H1 (cell line): Measurements from ENCODE around the gene IL17D. TPM values are rescaled to one million over a fixed set of nuclear protein-coding genes. Genes with fewer than 3 reads are reported as not detected.

Experiments used
- CREB1 ChIP-seq: IDR thresholded peaks from 2 replicates; pipeline ENCODE4 v1.6.1; 2012; ENCODE audit warnings: inconsistent platforms
- KDM5A ChIP-seq: fragments of 200-600 bp; IDR thresholded peaks from 2 replicates; pipeline ENCODE4 v1.7.1; 2012; ENCODE audit warnings: mild to moderate bottlenecking, low read length, inconsistent platforms, mixed read lengths
- POLR2A ChIP-seq, 2 experiments: IDR thresholded peaks; 1 replicate in 1 of 2; 2 replicates in 1 of 2; pipeline ENCODE4 v1.6.1; 2011; ENCODE audit warnings: low read depth in 2 of 2, low read length in 2 of 2, mild to moderate bottlenecking in 2 of 2; ENCODE audit errors: control extremely low read depth in 1 of 2
- POU5F1 ChIP-seq: IDR thresholded peaks from 2 replicates; pipeline ENCODE4 v1.6.1; 2011; ENCODE audit warnings: low read depth, mild to moderate bottlenecking, low read length, moderate library complexity
- RAD21 ChIP-seq, 2 experiments: IDR thresholded peaks in 1 of 2; conservative IDR thresholded peaks in 1 of 2; 2 replicates each; pipeline ENCODE4 v1.6.1; 2011; ENCODE audit warnings: low read depth in 2 of 2, low read length in 2 of 2, improper control_type of control experiment in 1 of 2, inconsistent platforms in 1 of 2, mild to moderate bottlenecking in 1 of 2, moderate library complexity in 1 of 2
- SIN3A ChIP-seq, 2 experiments: IDR thresholded peaks in 1 of 2; conservative IDR thresholded peaks in 1 of 2; 2 replicates each; pipeline ENCODE4 v1.6.1; 2011 to 2012; ENCODE audit warnings: low read length in 2 of 2, improper control_type of control experiment in 1 of 2, low read depth in 1 of 2, mild to moderate bottlenecking in 1 of 2
- SIRT6 ChIP-seq: IDR thresholded peaks from one replicate; pipeline ENCODE4 v1.7.1; 2012; ENCODE audit warnings: low read length, inconsistent platforms
- SIX5 ChIP-seq: IDR thresholded peaks from 2 replicates; pipeline ENCODE4 v1.6.1; 2011; ENCODE audit warnings: mild to moderate bottlenecking, low read depth, low read length
- SRF ChIP-seq: IDR thresholded peaks from 2 replicates; pipeline ENCODE4 v1.6.1; 2011; ENCODE audit warnings: mild to moderate bottlenecking, low read depth, low read length, moderate library complexity
- TAF1 ChIP-seq: IDR thresholded peaks from 2 replicates; pipeline ENCODE4 v1.6.1; 2011; ENCODE audit warnings: mild to moderate bottlenecking, low read depth, low read length
- TCF12 ChIP-seq: IDR thresholded peaks from 2 replicates; pipeline ENCODE4 v1.6.1; 2011; ENCODE audit warnings: low read depth, mild to moderate bottlenecking, low read length
- polyA plus RNA-seq, 7 experiments: library from polyadenylated mRNA; depleted of rRNA in 3 of 7; stranded (reverse) in 5 of 7; unstranded in 2 of 7; fragments of >200 nt in 5 of 7; fragments of 200-250 nt in 2 of 7; gene quantifications; 1 replicate in 5 of 7; 2 replicates in 1 of 7; 4 replicates in 1 of 7; pipeline versions ENCODE4 v1.2.1 to v1.2.3, GENCODE V29; 2011 to 2013; ENCODE audit warnings: missing spikeins in 2 of 7, mixed read lengths in 2 of 7
- total RNA-seq: library from RNA; stranded (reverse); fragmentation: NEBNext Ultra II Directional; extraction: Animal tissue kit (Norgen Biotek cat#: 25700); gene quantifications from 2 replicates; pipeline ENCODE4 v1.2.1, GENCODE V29; 2021
- TF ChIP-seq, protein P1 (sequence below): fragments of 300-600 bp; sonication (generic); IDR thresholded peaks from 2 replicates; pipeline ENCODE4 v1.7.1; 2012; ENCODE audit warnings: low read length, moderate library complexity, mild to moderate bottlenecking, inconsistent platforms; ENCODE audit not compliant: insufficient replicate concordance

Gene IL17D
- total and polyA plus RNA-seq, 2 of the 8 experiments (the other 6 are each of a cell fraction or from before 2014, with no cell fraction given): 0.56 to 0.59 TPM

DNA sequence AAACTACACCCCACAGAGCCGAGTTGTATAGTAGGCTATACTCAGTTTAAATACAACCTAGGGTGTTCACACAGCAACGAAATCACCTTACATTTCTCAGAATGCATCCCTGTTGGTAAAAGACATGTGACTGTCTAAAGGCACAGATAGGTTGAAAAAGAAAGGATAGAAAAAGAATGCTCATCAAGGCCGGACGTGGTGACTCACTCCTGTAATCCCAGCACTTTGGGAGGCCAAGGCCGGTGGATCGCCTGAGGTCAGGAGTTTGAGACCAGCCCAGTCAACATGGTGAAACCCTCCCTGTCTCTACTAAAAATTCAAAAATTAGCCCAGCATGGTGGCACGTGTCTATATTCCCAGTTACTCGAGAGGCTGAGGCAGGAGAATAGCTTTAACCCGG, 3.8 kb upstream of the IL17D start (continued):
- TF ChIP-seq, protein P1, sequence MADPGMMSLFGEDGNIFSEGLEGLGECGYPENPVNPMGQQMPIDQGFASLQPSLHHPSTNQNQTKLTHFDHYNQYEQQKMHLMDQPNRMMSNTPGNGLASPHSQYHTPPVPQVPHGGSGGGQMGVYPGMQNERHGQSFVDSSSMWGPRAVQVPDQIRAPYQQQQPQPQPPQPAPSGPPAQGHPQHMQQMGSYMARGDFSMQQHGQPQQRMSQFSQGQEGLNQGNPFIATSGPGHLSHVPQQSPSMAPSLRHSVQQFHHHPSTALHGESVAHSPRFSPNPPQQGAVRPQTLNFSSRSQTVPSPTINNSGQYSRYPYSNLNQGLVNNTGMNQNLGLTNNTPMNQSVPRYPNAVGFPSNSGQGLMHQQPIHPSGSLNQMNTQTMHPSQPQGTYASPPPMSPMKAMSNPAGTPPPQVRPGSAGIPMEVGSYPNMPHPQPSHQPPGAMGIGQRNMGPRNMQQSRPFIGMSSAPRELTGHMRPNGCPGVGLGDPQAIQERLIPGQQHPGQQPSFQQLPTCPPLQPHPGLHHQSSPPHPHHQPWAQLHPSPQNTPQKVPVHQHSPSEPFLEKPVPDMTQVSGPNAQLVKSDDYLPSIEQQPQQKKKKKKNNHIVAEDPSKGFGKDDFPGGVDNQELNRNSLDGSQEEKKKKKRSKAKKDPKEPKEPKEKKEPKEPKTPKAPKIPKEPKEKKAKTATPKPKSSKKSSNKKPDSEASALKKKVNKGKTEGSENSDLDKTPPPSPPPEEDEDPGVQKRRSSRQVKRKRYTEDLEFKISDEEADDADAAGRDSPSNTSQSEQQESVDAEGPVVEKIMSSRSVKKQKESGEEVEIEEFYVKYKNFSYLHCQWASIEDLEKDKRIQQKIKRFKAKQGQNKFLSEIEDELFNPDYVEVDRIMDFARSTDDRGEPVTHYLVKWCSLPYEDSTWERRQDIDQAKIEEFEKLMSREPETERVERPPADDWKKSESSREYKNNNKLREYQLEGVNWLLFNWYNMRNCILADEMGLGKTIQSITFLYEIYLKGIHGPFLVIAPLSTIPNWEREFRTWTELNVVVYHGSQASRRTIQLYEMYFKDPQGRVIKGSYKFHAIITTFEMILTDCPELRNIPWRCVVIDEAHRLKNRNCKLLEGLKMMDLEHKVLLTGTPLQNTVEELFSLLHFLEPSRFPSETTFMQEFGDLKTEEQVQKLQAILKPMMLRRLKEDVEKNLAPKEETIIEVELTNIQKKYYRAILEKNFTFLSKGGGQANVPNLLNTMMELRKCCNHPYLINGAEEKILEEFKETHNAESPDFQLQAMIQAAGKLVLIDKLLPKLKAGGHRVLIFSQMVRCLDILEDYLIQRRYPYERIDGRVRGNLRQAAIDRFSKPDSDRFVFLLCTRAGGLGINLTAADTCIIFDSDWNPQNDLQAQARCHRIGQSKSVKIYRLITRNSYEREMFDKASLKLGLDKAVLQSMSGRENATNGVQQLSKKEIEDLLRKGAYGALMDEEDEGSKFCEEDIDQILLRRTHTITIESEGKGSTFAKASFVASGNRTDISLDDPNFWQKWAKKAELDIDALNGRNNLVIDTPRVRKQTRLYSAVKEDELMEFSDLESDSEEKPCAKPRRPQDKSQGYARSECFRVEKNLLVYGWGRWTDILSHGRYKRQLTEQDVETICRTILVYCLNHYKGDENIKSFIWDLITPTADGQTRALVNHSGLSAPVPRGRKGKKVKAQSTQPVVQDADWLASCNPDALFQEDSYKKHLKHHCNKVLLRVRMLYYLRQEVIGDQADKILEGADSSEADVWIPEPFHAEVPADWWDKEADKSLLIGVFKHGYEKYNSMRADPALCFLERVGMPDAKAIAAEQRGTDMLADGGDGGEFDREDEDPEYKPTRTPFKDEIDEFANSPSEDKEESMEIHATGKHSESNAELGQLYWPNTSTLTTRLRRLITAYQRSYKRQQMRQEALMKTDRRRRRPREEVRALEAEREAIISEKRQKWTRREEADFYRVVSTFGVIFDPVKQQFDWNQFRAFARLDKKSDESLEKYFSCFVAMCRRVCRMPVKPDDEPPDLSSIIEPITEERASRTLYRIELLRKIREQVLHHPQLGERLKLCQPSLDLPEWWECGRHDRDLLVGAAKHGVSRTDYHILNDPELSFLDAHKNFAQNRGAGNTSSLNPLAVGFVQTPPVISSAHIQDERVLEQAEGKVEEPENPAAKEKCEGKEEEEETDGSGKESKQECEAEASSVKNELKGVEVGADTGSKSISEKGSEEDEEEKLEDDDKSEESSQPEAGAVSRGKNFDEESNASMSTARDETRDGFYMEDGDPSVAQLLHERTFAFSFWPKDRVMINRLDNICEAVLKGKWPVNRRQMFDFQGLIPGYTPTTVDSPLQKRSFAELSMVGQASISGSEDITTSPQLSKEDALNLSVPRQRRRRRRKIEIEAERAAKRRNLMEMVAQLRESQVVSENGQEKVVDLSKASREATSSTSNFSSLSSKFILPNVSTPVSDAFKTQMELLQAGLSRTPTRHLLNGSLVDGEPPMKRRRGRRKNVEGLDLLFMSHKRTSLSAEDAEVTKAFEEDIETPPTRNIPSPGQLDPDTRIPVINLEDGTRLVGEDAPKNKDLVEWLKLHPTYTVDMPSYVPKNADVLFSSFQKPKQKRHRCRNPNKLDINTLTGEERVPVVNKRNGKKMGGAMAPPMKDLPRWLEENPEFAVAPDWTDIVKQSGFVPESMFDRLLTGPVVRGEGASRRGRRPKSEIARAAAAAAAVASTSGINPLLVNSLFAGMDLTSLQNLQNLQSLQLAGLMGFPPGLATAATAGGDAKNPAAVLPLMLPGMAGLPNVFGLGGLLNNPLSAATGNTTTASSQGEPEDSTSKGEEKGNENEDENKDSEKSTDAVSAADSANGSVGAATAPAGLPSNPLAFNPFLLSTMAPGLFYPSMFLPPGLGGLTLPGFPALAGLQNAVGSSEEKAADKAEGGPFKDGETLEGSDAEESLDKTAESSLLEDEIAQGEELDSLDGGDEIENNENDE: no peak
- TF ChIP-seq KDM5A: no peak
- TF ChIP-seq CREB1: no peak
- TF ChIP-seq POLR2A (IDR thresholded peaks at IDR 0.05; ENCODE audit: control extremely low read depth in 1 of 2, low read depth in 2 of 2, low read length in 2 of 2): no peak
- no peak for TF ChIP-seq SIN3A (conservative IDR thresholded peaks at IDR 0.05 in 1 of 2, IDR thresholded peaks at IDR 0.05 in 1 of 2; ENCODE audit: low read depth in 1 of 2, low read length in 2 of 2)
- TF ChIP-seq SRF: no peak
- TF ChIP-seq RAD21 (IDR thresholded peaks at IDR 0.05 in 1 of 2, conservative IDR thresholded peaks at IDR 0.05 in 1 of 2; ENCODE audit: low read depth in 2 of 2, low read length in 2 of 2): no peak
- no peak for TF ChIP-seq TCF12
- no peak for TF ChIP-seq SIRT6
- TF ChIP-seq TAF1: no peak
- no peak for TF ChIP-seq SIX5
- no peak for TF ChIP-seq POU5F1
